Suprapubic skin (tissue), 4 donors: ENCODE measurements around the gene KRT6B.

Source experiments
- CTCF ChIP-seq, 2 donors: fragments of 200-600 bp in 1 of 2; fragments of 450-650 bp in 1 of 2; sonication (generic) in 1 of 2; IDR thresholded peaks; one replicate each; pipeline ENCODE4 v1.5.1; 2016 to 2019; ENCODE audit warnings: antibody characterized with exemption in 2 of 2, mild to moderate bottlenecking in 1 of 2, moderate library complexity in 1 of 2
- EP300 ChIP-seq: sonication (generic); formaldehyde crosslinking; IDR thresholded peaks from one replicate; pipeline ENCODE4 v1.6.1; 2017; ENCODE audit warnings: antibody characterized with exemption
- POLR2A ChIP-seq, 2 donors: fragments of 450-650 bp; IDR thresholded peaks; one replicate each; pipeline ENCODE4 v1.6.1; 2017; ENCODE audit warnings: antibody characterized with exemption in 2 of 2, mild to moderate bottlenecking in 2 of 2, moderate library complexity in 2 of 2
- POLR2AphosphoS5 ChIP-seq, 3 donors: sonication (generic); formaldehyde crosslinking; IDR thresholded peaks; one replicate each; pipeline ENCODE4 v1.6.1; 2017; ENCODE audit warnings: antibody characterized with exemption in 3 of 3

- TF ChIP-seq EP300: no peak
- TF ChIP-seq POLR2A (IDR thresholded peaks at IDR 0.05): no peak
- no peak for TF ChIP-seq CTCF (IDR thresholded peaks at IDR 0.05)
- no peak for TF ChIP-seq POLR2AphosphoS5 (IDR thresholded peaks at IDR 0.05)
Measured at GRCh38 chr12:52444647-52445595, 7.0 kb downstream of the KRT6B start.
